ENCODE data around the gene CELF5.

- TF ChIP-seq, protein P1, sequence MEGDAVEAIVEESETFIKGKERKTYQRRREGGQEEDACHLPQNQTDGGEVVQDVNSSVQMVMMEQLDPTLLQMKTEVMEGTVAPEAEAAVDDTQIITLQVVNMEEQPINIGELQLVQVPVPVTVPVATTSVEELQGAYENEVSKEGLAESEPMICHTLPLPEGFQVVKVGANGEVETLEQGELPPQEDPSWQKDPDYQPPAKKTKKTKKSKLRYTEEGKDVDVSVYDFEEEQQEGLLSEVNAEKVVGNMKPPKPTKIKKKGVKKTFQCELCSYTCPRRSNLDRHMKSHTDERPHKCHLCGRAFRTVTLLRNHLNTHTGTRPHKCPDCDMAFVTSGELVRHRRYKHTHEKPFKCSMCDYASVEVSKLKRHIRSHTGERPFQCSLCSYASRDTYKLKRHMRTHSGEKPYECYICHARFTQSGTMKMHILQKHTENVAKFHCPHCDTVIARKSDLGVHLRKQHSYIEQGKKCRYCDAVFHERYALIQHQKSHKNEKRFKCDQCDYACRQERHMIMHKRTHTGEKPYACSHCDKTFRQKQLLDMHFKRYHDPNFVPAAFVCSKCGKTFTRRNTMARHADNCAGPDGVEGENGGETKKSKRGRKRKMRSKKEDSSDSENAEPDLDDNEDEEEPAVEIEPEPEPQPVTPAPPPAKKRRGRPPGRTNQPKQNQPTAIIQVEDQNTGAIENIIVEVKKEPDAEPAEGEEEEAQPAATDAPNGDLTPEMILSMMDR (conservative IDR thresholded peaks at IDR 0.05; ENCODE audit: low read length), result no peak
- no peak for TF ChIP-seq EZH2phosphoT487 (IDR thresholded peaks at IDR 0.05; ENCODE audit: borderline replicate concordance, low read depth, low read length)
Observed at GRCh38 chr19:3310280-3310679, 85.8 kb downstream of the CELF5 start.

Data from OCI-LY7 (cell line).